Fibroblast of lung (primary cell): ENCODE measurements around the gene TSPAN9. TPM values are rescaled to one million over a fixed set of nuclear protein-coding genes. Genes with fewer than 3 reads are reported as not detected.

Experiments
- DNase-seq, 2 donors: peaks; one replicate each; pipeline versions ENCODE4 v3.0.0 to v3.0.0-alpha.2; 2010; ENCODE audit warnings: low read depth in 2 of 2
- H2AFZ ChIP-seq: 2 replicates; pipeline ENCODE4 v1.5.1; 2012; ENCODE audit warnings: low read length, control low read depth, inconsistent platforms
- H3K27ac ChIP-seq: 2 replicates; pipeline ENCODE4 v1.5.1; 2011; ENCODE audit warnings: low read length, control low read depth; ENCODE audit not compliant: insufficient read depth
- H3K27me3 ChIP-seq: 2 replicates; pipeline ENCODE4 v1.5.1; 2011; ENCODE audit warnings: mild to moderate bottlenecking, low read length; ENCODE audit not compliant: control insufficient read depth, insufficient read depth
- H3K36me3 ChIP-seq: 2 replicates; pipeline ENCODE4 v1.5.1; 2011; ENCODE audit warnings: low read length; ENCODE audit not compliant: control insufficient read depth, insufficient read depth
- H3K4me1 ChIP-seq: 2 replicates; pipeline ENCODE4 v1.5.1; 2011; ENCODE audit warnings: low read length; ENCODE audit not compliant: control insufficient read depth, insufficient read depth; ENCODE audit errors: extremely low read depth
- H3K4me2 ChIP-seq: 2 replicates; pipeline ENCODE4 v1.5.1; 2011; ENCODE audit warnings: low read length, control low read depth; ENCODE audit not compliant: insufficient read depth; ENCODE audit errors: extremely low read depth
- H3K4me3 ChIP-seq, 4 experiments: fragments of 200-600 bp in 1 of 4; sonication (generic) in 1 of 4; replicated peaks in 1 of 4; 2 replicates each; pipeline ENCODE4 v1.5.1; 2011 to 2016; ENCODE audit warnings: low read length in 4 of 4, low read depth in 3 of 4, mild to moderate bottlenecking in 3 of 4, control low read depth in 2 of 4, inconsistent platforms in 1 of 4, mixed read lengths in 1 of 4; ENCODE audit not compliant: insufficient read depth in 1 of 4; ENCODE audit errors: control extremely low read depth in 1 of 4
- H3K79me2 ChIP-seq: 2 replicates; pipeline ENCODE4 v1.5.1; 2012; ENCODE audit warnings: mild to moderate bottlenecking, low read length, inconsistent platforms; ENCODE audit not compliant: control insufficient read depth, insufficient read depth
- H3K9ac ChIP-seq: 2 replicates; pipeline ENCODE4 v1.5.1; 2011; ENCODE audit warnings: mild to moderate bottlenecking, low read length, control low read depth; ENCODE audit not compliant: insufficient read depth
- H3K9me3 ChIP-seq: 2 replicates; pipeline ENCODE4 v1.5.1; 2012; ENCODE audit warnings: low read depth, low read length; ENCODE audit not compliant: control insufficient read depth, insufficient read depth
- H4K20me1 ChIP-seq: 2 replicates; pipeline ENCODE4 v1.5.1; 2011; ENCODE audit warnings: low read length; ENCODE audit not compliant: control insufficient read depth, insufficient read depth; ENCODE audit errors: extremely low read depth
- EZH2 ChIP-seq: IDR thresholded peaks from 2 replicates; pipeline ENCODE4 v1.5.1; 2012; ENCODE audit warnings: low read length, control low read depth, mild to moderate bottlenecking; ENCODE audit errors: missing control alignments
- polyA plus RNA-seq, 2 donors: library from polyadenylated mRNA; depleted of rRNA in 1 of 2; stranded (reverse) in 1 of 2; unstranded in 1 of 2; fragments of >200 nt; gene quantifications; 2 replicates each; pipeline ENCODE4 v1.2.1, GENCODE V29; 2011 to 2012; ENCODE audit warnings: missing spikeins in 1 of 2
- total RNA-seq: library from RNA; depleted of rRNA; stranded (reverse); fragments of >200 nt; gene quantifications from 2 replicates; pipeline ENCODE4 v1.2.1, GENCODE V29; 2014
- TF ChIP-seq, protein P1 (sequence below), 2 donors: IDR thresholded peaks in 1 of 2; conservative IDR thresholded peaks in 1 of 2; 1 replicate in 1 of 2; 2 replicates in 1 of 2; pipeline ENCODE4 v1.5.1; 2011 to 2012; ENCODE audit warnings: low read length in 2 of 2, control low read depth in 1 of 2, inconsistent platforms in 1 of 2, low read depth in 1 of 2, mild to moderate bottlenecking in 1 of 2

TSPAN9 gene
- total and polyA plus RNA-seq, 2 donors (not counting 1 experiment from before 2014, with no cell fraction given): 31.1 to 35.2 TPM

DNA sequence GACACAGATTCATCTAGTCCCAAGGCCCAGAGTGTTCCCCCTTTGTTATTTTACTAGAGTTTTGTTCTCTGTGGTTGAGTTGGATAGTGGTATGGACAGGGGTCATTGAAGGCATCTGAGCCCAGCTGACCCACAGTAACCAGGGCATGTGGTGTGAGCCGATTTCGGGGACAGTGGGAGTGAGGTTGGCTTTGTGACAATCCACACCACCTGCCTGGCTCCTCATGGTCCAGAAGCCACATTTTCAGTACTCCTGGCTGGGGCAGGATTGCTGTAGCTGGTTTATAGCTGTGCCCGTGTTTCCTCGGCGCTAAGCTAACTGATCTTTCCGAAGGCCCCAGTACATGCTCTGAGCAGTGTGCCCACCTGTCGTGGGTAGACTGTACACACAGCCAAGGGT is 116.0 kb downstream of the TSPAN9 start:
- no peak overlapping the region for H3K4me2 ChIP-seq
- no peak for DNase-seq
- H3K27ac ChIP-seq: no peak overlapping the region
- H3K9ac ChIP-seq: no peak overlapping the region
- no peak overlapping the region for H3K4me3 ChIP-seq
- TF ChIP-seq EZH2: no peak
- TF ChIP-seq, protein P1, sequence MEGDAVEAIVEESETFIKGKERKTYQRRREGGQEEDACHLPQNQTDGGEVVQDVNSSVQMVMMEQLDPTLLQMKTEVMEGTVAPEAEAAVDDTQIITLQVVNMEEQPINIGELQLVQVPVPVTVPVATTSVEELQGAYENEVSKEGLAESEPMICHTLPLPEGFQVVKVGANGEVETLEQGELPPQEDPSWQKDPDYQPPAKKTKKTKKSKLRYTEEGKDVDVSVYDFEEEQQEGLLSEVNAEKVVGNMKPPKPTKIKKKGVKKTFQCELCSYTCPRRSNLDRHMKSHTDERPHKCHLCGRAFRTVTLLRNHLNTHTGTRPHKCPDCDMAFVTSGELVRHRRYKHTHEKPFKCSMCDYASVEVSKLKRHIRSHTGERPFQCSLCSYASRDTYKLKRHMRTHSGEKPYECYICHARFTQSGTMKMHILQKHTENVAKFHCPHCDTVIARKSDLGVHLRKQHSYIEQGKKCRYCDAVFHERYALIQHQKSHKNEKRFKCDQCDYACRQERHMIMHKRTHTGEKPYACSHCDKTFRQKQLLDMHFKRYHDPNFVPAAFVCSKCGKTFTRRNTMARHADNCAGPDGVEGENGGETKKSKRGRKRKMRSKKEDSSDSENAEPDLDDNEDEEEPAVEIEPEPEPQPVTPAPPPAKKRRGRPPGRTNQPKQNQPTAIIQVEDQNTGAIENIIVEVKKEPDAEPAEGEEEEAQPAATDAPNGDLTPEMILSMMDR (conservative IDR thresholded peaks at IDR 0.05 in 1 of 2, IDR thresholded peaks at IDR 0.05 in 1 of 2; ENCODE audit: low read depth in 1 of 2, low read length in 2 of 2): no peak
- no peaks in the 10 kb centered on the region for H3K4me1 ChIP-seq
- no peaks in the 10 kb centered on the region for H3K36me3 ChIP-seq
- no peaks in the 10 kb centered on the region for H3K9me3 ChIP-seq
- peaks cover 6% of the 10 kb centered on the region for H3K27me3 ChIP-seq
- H2AFZ ChIP-seq: no peak overlapping the region
- H4K20me1 ChIP-seq: no peaks in the 10 kb centered on the region
- H3K79me2 ChIP-seq: no peaks in the 10 kb centered on the region

DNA sequence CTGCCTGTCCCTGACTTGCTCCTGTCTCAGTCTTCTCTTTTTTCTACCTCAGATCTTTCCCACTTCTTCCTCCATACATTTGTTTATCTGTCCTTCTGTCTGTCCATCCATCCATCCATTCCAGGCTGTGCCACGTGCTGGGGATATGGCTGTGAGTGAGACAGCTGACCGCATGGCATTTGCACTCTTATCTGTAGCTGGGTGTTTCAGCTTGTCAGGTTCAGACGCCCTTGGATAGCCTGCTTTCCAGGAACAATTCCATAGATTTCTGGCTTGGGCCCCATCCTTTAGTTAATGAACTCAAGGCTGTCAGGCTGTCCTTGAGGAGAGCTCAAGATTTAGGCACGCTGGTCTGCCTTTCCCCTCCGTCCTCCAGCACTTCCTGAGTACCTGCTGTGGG is 116.6 kb downstream of the TSPAN9 start:
- no peaks in the 10 kb centered on the region for H3K9me3 ChIP-seq
- no peaks in the 10 kb centered on the region for H3K79me2 ChIP-seq
- H3K27ac ChIP-seq: no peak overlapping the region
- no peaks in the 10 kb centered on the region for H3K4me1 ChIP-seq
- TF ChIP-seq, protein P1 (conservative IDR thresholded peaks at IDR 0.05 in 1 of 2, IDR thresholded peaks at IDR 0.05 in 1 of 2; ENCODE audit: low read depth in 1 of 2, low read length in 2 of 2): no peak
- no peak for TF ChIP-seq EZH2
- DNase-seq: no peak
- no peaks in the 10 kb centered on the region for H4K20me1 ChIP-seq
- H3K4me2 ChIP-seq: no peak overlapping the region
- H3K27me3 ChIP-seq: peaks cover 6% of the 10 kb centered on the region
- H3K36me3 ChIP-seq: no peaks in the 10 kb centered on the region
- no peak overlapping the region for H3K9ac ChIP-seq
- H3K4me3 ChIP-seq: no peak overlapping the region
- H2AFZ ChIP-seq: no peak overlapping the region

DNA sequence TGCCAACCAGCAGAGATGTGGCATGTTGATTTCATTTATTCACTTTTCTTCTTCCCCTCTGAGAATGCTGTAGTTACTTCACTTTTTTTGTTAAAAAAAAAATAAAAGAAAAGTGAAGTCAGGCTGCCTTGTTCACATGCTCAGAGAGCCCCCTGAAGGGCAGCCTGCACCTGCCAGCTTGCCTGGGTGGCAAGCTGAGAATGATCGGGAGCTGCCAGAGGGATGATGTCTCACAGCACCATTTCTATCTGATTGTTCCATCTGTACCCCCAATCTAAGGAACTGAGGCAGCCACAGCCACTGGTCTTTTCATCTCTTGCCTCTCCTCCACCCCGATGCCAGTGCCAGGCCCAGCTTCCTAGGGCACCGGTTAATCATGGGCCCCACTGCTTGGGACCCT is 118.2 kb downstream of the TSPAN9 start:
- Histone ChIP-seq H3K79me2 (no peaks in the 10 kb centered on the region), H3K4me2 (no peak overlapping the region), H2AFZ (no peak overlapping the region), H3K9ac (no peak overlapping the region), H3K36me3 (no peaks in the 10 kb centered on the region), H3K4me3 (no peak overlapping the region), H3K27me3 (peaks cover 6% of the 10 kb centered on the region), H3K9me3 (no peaks in the 10 kb centered on the region), H4K20me1 (no peaks in the 10 kb centered on the region), H3K27ac (no peak overlapping the region), H3K4me1 (peaks cover 2% of the 10 kb centered on the region)
- DNase-seq: no peak
- TF ChIP-seq, protein P1 (conservative IDR thresholded peaks at IDR 0.05 in 1 of 2, IDR thresholded peaks at IDR 0.05 in 1 of 2; ENCODE audit: low read depth in 1 of 2, low read length in 2 of 2): no peak
- TF ChIP-seq EZH2: no peak
